Measurements from ENCODE around the gene ZMYM5.
A peak's percentile ranks its signal among the peaks of the same experiment; 100 is the strongest.
"Not testable (repeated sequence)": the region's sequence is repeated elsewhere in the genome, so short reads cannot be mapped to it uniquely, and the experiment has no call there.

The ZMYM5 gene

DNA sequence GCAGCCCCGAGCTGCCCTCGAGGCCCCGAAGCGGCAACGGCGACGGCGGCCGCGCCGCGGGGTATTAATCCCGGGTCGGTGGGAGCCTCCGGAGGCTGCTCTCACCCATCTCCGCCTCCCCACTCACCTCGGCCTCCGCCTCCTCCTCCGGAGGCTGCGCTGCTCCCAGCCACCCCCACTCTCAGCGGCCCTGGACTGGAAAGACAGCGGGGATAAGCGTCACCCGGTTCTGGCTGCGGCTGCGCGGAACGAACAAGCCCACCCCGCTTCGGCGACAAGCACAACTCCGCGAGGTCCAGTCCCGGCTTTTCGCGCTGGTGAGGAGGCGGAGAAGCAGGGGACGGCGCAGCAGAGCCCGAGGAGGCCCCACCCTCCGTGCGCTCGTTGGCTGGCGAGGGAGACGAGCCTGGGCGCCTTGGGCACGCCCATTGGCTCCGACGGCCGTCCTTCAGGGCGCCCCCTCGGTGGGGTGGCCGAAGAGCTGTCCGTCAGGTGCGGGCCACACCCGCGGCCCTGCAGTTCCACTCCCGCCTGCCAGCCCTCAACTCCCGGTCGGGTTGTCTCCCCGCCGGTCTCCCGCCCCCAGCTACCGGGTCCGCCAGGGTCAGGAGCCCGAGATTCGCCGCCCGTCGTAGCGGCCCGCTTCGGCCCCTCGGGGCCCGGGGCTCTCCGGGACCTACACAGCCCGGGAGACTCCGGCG, at the start of gene ZMYM5:
TSS of gene ZMYM5 (minus strand) at position 327 of the 701 bp plus-strand sequence. CDS start 11,469 bp downstream, outside the sequence.
- DNase-seq = peak; percentile 95 to 96

DNA sequence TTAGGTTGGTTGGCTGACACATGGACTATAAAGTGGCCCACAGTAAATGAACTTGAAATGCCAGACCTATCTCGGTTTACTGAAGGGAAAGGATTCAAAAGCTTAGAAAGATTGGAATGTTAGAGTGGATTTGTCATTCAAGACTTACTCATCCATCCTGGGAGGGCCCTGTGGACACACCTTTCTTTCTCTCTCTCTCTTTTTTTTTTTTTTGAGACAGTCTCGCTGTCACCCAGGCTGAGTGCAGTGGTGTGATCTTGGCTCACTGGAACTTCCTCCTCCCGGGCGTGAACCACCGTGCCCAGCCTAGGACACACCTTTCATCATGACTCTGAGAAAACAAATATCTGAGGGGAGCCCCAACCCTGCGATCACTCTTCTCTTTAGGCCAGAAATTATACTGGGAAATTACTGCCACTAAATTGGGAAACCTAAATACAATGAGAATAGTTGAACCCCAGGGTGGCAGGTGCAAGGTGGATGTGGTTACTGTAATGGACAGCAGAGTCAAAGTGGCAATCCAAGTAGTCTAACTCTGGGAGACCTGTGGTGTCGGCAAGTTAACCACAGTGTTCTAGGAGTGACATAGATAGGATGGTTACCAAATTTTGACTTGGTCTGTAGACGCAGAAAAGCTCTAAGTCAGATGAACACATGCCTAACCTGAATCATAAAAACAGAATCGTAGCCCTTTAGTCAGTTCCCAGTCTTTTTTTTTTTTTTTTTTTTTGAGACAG, 47.1 kb upstream of the ZMYM5 start:
- DNase-seq = no peak

DNA sequence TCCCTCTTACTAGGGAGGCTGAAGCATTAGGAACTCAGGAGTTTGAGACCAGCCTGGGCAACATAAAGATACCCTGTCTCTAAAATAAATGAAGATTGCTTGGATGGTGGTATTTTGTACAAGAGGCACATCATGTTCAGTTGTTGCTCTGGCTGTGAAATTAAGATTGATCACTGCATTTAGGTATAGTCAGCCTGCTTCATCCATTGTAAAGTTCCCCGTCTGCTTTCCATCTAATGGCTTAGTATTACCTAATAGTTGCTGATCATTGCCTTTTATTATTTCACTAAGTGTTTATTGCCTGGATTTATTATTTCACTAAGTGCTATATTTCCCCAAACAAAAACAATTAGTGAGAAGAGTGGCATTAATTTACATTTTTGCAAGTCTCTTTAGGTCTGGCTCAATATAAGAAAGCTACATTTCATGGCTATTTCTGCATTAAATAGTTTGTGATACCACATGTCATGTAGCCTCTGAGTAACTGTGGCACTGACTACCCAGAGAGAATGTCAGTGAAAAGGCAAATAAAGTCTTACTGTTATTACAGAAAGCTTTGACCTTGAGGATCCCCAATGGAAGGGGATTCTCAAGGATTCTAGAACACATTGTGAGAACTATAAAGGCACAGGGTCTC, 45.0 kb upstream of the ZMYM5 start:
- no peak for DNase-seq

DNA sequence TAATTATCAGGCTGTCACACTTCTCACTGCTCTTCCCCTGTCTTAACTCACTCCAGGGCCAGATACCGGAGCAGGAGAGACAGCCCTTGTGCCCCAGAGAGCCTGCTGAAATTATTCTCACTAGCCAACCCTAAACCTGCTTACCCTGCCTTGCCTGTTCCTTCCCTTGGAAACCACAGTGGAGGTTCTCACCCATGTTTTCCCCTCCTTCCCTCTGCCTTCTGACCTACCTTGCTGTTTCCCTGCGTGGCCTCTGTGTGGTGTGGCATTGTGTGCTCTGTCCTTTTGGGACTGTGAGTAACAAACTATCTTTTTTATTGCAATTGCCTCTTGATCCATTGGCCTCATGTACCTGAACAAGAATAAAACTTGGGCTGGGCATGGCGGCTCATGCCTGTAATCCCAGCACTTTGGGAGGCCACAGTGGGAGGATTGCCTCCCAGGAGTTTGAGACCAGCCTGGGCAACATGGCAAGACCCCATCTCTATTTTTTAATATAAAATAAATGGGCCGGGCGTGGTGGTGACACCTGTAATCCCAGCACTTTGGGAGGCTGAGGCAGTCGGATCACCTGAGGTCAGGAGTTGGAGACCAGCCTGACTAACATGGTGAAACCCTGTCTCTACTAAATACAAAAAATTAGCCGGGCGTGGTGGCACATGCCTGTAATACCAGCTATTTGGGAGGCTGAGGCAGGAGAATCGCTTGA, 42.2 kb upstream of the ZMYM5 start:
- DNase-seq = not testable (repeated sequence)

DNA sequence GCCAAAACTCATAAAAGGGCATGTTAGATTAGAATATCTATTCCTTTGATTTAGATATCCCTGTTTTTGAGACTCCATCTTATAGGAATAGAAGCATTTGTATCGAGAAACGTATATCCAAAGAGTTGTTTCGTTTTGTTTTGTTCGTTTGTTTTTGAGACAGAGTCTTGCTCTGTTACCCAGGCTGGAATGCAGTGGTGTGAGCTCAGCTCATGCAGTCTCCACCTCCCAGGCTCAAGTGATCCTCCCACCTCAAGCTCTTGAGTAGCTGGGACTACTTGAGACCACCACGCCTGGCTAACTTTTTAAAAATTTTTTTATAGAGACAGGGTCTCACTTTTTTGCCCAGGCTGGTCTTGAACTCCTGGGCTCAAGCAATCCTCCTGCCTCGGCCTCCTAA, 26.6 kb upstream of the ZMYM5 start:
- no peak for DNase-seq

DNA sequence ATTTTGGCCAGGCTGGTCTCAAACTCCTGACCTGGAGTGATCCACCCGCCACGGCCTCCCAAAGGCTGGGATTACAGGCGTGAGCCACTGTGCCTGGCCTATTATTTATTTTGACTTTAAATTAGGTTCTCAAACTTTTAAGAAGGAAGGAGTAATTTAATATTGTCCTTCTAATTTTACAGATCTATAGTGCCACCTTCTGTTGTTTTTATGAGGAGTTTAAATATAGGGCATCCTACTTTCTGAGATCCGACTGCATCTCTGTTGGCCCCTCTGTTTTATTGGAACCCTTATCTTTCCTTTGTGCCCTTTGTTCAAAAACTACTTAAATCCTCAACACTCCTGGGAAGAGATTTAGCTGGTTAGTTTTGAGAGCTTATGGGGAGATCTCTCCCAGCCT, 25.4 kb upstream of the ZMYM5 start:
- DNase-seq = no peak

DNA sequence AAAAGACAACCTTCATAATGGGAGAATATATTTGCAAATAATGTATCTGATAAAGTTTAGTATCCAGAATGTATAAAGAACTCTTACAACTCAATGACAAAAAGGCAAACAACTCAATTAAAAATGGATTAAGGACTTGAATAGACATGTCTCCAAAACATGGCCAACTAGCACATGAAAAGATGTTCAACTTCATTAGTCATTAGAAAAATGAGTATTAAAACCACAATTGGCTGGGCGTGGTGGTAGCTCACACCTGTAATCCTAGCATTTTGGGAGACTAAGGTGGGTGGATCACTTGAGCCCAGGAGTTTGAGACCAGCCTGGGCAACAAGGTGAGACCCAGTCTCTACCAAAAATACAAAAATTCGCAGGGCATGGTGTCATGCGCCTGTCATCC, 18.8 kb upstream of the ZMYM5 start:
- no peak for DNase-seq

DNA sequence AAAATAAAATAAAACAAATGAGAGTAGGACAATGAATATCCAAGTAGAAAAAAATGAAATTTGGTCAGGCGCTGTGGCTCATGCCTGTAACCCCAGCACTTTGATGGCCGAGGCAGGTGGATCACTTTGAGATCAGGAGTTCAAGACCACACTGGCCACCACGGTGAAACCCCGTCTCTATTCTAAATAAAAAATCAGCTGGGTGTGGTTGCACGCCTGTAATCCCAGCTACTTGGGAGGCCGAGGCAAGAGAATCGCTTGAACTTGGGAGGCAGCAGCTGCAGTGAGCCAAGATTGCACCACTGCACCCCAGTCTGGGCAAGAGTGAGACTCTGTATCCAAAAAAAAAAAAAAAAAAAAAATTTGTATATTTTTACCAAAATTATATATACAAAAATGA, 18.2 kb upstream of the ZMYM5 start:
- no peak for DNase-seq

DNA sequence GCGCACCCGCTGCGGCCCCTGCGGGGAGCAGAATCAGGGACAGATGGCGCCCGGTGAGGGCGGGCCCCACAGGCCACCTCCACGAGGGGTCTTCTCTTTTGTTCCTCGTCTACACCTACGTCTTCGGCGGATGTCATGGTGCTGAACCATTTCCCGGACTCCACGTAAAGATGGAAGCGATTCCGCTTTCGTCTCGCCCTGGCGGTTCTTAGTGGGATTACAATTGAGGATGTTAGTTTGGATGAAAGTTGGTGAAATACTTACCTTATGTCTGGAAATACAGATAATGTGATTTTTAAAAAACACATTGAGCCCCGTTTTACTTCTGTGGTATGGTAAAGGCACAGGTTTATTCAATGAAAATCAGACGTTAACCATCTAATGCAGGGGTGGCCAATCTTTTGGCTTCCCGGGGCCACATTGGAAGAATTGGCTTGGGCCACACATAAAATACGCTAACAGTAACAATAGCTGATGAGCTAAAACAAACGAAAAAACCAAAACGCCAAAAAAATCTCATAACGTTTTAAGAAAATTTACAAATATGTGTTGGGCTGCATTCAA, 1.4 kb upstream of the ZMYM5 start:
- DNase-seq = peak; percentile 72 to 75

DNA sequence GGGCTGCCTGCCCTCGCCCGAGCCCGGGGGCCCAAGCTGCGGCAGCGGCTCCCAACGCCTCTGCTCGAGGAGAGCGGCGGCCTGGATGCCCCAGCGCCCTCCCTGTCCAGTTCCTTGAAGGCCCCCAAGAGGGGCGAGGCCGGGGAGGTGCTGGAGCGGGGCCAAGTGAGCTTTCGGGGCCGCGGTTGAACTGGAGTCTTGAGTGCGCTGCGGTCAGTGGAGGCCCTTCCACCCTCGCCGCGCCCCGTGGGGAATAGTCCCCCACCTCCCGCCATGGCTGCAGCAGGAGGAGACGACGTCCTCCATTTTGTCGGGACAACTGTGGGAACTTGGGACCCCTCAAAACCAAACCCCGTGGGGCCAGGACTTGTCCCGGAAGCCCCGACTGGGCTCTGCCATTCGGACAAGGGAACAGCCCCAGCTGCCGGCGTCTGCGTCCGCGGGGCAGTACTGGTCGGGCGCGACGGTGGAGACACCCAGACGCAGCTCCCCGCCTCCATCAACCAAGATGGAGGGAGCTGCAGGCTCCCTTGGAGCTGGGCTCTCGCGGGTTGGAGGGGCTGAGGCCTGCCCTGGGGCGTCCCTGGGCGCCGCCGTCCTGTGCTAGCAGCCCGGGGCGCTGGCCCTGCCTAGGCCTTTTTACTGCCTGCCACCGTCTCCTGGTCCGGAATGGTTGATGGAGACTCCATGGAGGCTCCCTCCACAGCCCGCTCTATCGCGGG, 736 bp upstream of the ZMYM5 start:
- peak; percentile 65 to 66 for DNase-seq

DNA sequence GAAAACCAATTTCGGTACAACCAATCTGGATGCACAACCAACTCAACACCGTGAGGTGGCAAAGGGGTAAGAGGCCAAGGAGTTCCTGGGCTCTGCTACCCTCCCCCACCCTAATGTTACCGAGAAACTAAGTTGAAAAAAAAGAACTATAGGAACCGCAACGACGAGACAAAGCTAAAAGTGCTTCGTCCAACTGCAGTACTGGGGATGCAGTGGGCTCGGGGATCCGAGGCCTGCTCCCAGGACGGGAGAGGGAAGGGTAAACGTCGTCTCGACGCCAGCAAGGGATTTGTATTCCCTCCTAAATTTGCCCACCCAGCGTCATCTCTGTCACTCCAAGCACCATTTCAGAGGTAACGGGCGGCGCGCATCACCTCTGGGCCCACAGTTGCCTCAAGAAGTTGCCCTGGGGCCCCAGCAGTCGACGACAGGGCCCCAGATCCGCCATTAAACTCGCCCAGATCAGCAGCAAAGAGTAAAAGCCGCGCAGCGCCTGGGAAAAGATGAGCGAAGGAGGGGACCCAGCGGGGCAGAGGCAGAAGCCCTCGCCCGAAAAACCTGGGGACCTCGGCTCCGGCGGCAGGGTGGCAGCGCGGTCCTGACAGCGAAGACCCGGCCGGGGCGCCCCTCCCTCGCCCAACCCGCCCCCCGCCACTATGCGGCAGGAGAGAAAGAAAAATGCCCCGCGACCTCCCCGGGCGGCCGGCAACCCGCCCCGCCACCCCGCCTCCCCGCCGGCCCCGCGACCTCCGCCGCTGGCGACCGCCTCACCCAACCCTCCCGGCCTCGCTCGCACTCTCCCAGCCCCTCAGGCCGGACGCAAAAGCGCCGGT, 752 bp downstream of the ZMYM5 start:
- peak; percentile 49 to 59 for DNase-seq

DNA sequence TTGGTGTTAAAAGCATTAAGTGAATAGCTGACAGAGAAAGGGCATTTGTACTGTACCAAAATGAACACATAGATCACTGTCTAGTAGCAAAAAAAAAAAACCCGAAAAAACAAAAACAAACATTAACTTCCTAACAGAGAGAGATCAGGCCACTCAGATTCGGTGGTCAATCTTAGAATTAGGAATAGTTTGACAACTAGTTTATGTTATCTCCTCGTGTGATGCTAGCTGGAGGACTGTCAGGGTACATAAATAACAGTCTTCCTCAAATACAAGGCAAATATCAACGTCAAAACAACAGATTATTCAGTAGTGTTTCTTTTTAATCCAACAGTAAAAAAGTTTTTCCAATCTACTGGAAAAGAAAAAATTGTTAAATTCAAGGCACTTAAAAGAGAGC, 1.7 kb downstream of the ZMYM5 start:
- no peak for DNase-seq

DNA sequence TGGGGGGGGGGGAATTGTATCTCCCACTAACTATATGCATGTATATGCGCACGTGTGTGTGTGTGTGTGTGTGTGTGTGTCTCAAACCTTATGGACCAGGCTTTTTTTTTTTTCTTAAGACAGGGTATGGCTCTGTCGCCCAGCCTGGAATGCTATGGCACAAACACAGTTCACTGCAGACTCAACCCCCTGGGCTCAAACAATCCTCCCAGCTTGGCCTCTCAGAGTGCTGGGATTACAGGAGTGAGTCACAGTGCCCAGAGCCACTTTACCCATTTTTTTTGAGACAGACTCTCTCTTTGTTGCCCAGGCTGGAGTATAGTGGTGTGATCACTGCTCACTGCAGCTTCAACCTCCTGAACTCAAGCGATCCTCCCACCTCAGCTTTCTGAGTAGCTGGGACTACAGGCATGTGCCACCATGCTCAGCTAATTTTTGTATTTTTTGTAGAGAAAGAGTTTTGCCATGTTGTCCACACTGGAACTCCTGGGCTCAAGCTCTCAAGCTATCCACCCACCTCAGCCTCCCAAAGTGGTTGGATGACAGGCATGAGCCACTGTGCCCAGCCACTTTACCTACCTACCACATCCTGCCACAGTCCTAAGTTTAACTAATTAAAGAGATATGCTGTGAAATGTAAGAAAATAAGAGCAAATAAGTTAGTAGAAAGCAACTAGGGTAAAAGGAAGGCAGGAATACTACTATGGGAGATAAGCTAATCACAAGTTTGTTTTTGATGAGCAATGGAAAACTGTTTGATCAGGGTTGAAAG, 2.4 kb downstream of the ZMYM5 start:
- DNase-seq = peak in 1 of 2 donors; percentile 9

DNA sequence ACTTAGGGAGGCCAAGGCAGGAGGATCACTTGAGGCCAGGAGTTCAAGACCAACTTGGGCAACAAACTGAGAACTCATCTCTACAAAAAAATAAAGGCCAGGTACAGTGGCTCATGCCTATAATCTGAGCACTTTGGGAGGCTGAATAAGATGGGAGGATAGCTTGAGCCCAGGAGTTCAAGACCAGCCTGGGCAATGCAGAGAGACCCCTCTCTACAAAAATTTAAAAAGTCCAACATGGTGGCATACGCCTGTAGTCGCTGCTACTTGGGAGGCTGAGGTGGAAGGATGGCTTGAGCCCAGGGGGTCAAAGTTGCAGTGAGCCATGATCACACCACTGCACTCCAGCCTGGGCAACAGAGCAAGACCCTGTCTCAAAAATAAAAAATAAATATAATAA, 5.8 kb downstream of the ZMYM5 start:
- not testable (repeated sequence) for DNase-seq

DNA sequence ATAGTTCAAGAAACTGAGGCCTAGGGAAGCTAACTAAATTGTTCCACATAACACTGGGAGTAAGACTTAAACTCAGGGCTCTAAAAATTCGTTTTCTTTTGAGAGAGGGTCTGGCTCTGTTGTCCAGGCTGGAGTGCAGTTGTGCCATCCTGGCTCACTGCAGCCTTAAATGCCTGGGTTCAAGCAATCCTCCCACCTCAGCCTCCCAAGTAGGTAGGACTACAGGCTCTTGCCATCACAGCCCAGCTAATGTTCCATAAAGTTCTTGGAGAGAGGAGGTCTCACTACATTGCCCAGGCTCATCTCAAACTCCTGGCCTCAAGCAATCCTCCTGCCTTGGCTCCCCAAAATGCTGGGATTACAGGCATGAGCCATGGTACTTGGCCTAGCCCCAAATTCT, 10.7 kb downstream of the ZMYM5 start:
- DNase-seq = no peak

DNA sequence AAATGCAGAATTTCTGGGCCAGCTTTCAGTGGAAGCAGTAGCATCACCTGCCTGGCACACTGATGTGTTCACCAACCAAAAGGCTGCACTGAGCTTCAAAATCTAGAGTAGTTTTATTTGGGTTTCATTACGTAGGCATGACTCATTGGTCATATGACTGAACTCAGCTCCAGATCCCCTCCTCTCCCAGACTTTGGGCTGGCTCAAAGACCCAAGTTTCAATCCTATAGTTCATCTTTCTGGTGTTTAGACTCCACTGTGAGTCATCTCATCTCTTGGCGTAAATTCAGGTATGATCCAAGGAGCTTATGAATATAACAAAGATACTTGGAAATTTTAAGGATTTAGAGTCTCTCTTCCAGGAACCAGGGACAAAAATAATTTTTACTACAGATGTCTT, 17.7 kb downstream of the ZMYM5 start:
- DNase-seq = no peak

DNA sequence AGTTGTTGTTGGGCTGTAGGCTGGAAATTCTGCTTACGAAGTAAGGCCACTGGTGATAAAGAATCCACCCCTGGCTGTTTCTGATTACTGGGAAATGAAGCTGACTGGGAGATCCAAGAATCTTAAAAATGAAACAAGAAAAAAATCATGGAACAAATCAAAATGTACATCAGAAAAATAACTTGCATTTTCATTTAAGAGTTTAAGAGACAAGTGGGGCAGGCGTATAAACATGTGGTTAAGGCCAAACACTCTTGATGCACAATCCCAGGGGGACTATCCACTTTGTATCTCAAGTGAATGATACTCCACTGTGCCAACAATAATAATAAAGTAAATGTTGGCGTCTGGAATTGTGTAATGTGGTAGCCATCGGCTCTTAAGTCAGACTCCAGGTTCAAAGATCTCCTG, 24.6 kb downstream of the ZMYM5 start:
- DNase-seq = no peak

DNA sequence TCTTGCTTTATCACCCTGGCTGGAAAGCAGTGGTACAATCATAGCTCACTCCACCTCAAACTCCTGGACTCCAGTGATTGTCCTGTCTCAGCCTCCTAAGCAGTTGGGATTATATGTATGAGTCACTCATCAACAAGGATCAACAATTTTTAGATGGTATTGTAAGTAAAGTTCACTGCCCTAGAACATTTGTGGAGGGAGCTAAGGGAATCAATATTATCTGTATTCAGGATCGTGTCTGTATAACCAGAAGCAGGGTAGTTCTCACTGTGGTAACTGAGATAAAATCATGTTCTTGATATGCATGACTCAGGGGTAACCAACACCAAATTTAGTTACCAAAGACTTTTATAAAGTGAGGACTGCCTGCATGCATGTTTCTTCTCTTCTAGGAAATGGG, 27.0 kb downstream of the ZMYM5 start:
- no peak for DNase-seq

DNA sequence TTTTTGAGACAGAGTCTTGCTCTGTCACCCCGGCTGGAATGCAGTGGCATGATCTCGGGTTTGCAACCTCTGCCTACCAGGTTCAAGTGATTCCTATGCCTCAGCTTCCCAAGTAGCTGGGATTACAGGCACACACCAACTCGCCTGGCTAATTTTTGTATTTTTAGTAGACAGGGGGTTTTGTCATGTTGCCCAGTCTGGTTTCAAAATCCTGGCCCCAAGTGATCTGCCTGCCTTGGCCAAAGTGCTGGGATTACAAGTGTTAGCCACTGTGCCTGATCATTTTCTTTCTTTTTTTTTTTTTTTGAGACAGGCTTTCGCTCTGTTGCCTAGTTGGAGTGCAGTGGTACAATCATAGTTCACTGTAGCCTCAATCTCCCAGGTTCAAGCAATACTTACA, 28.7 kb downstream of the ZMYM5 start:
- no peak for DNase-seq

DNA sequence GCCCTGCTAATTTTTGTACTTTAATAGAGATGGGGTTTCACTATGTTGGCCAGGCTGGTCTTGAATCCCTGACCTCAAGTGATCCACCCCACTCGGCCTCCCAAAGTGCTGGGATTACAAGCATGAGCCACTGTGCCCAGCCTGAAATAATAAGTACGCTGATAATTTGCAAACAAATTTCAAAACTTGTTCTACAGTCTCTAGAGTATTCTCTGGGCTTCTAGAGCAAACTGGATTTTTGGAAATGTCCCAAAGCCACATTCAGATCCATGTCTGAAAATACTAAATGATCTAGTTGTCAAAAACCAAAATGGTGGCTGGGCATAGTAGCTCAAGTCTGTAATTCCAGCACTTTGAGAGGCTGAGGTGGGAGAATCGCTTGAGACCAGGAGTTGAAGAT, 40.8 kb downstream of the ZMYM5 start:
- DNase-seq = no peak
